ENCODE data around the gene ACADS.

- TF ChIP-seq CTCF (IDR thresholded peaks at IDR 0.05; ENCODE audit: low read length) = no peak
- no peak for TF ChIP-seq EZH2 (IDR thresholded peaks at IDR 0.05; ENCODE audit: borderline replicate concordance, low read length)
These were observed 36.1 kb upstream of the ACADS start for GRCh38 chr12:120689397-120690082.
